ENCODE results near the gene NXF2. TPM values are rescaled to one million over a fixed set of nuclear protein-coding genes. Genes with fewer than 3 reads are reported as not detected.
A peak's percentile ranks its signal among the peaks of the same experiment; 100 is the strongest.

Gene NXF2
- total and polyA plus RNA-seq, 4 donors = not detected

DNA sequence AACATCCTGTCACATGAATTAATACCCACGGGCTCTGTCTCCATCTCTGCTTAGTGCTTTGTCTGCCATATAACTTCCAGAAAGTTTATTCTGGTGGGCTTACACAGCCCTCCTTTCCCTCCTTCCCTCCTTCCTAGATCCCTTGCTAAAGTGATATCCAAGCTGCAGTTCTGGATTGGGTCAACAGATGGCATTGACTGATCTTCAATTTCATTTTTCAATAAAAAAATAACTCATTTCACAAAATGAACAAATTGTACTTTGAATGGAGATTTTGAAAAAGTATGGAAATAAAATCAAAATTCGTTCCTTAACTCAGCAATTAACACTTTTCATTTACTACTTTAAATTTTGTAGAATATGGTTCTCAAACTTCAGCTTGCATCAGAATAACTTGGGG lies 94.9 kb downstream of the NXF2 start:
- DNase-seq (ENCODE audit: low spot score) = no peak
- Histone ChIP-seq H3K4me1 (ENCODE audit: control insufficient read depth in 4 of 4, insufficient read depth in 4 of 4, low read length in 3 of 4) (no peaks in the 10 kb centered on the region), H3K27ac (ENCODE audit: low read depth in 1 of 2, low read length in 2 of 2) (no peak overlapping the region), H3K4me3 (ENCODE audit: low read depth in 1 of 3, low read length in 3 of 3) (no peak overlapping the region), H3K36me3 (ENCODE audit: control insufficient read depth in 4 of 4, insufficient read depth in 3 of 4, low read depth in 1 of 4, low read length in 3 of 4) (no peaks in the 10 kb centered on the region), H3K9me3 (ENCODE audit: control insufficient read depth in 4 of 4, low read length in 3 of 4) (no peaks in the 10 kb centered on the region), H3K27me3 (ENCODE audit: control insufficient read depth in 4 of 4, insufficient read depth in 4 of 4, low read length in 3 of 4) (peaks cover 0 to 4% (median 0%) of the 10 kb centered on the region in 4 donors), H3K9ac (ENCODE audit: low read depth in 1 of 2, low read length in 2 of 2) (no peak overlapping the region)
- 35% methylated on average over 2 of the region's 2 CpGs for WGBS
- no peak for TF ChIP-seq NR2F2 (IDR thresholded peaks at IDR 0.05)
- TF ChIP-seq, protein P1, sequence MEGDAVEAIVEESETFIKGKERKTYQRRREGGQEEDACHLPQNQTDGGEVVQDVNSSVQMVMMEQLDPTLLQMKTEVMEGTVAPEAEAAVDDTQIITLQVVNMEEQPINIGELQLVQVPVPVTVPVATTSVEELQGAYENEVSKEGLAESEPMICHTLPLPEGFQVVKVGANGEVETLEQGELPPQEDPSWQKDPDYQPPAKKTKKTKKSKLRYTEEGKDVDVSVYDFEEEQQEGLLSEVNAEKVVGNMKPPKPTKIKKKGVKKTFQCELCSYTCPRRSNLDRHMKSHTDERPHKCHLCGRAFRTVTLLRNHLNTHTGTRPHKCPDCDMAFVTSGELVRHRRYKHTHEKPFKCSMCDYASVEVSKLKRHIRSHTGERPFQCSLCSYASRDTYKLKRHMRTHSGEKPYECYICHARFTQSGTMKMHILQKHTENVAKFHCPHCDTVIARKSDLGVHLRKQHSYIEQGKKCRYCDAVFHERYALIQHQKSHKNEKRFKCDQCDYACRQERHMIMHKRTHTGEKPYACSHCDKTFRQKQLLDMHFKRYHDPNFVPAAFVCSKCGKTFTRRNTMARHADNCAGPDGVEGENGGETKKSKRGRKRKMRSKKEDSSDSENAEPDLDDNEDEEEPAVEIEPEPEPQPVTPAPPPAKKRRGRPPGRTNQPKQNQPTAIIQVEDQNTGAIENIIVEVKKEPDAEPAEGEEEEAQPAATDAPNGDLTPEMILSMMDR (IDR thresholded peaks at IDR 0.05; ENCODE audit: low read depth, low read length, missing input control) = peak; percentile 12

DNA sequence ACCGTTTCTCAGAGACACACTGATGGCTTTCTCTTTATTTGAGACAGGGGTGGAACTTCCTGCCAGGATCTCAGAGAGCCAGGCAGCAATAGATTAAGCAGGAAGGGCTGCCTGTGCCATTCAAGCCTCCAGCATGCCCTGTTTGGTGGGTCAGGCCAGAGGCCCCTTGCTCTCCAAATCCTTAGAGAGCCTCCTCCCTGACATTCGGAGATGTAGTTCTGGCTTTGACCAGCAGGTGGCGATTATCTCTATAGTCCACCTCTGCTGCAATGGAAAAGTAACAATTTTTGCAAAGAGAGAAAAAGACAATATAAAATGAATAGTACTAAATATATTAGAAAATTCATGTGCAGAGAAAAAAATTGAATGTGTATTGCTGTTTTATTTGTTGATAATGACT lies 98.9 kb downstream of the NXF2 start:
- no peaks in the 10 kb centered on the region for H3K4me1 ChIP-seq (ENCODE audit: control insufficient read depth in 4 of 4, insufficient read depth in 4 of 4, low read length in 3 of 4)
- 29% methylated on average over 3 of the region's 3 CpGs for WGBS
- H3K36me3 ChIP-seq (ENCODE audit: control insufficient read depth in 4 of 4, insufficient read depth in 3 of 4, low read depth in 1 of 4, low read length in 3 of 4) = no peaks in the 10 kb centered on the region
- H3K27me3 ChIP-seq (ENCODE audit: control insufficient read depth in 4 of 4, insufficient read depth in 4 of 4, low read length in 3 of 4) = peaks cover 0 to 4% (median 0%) of the 10 kb centered on the region in 4 donors
- no peak overlapping the region for H3K4me3 ChIP-seq (ENCODE audit: low read depth in 1 of 3, low read length in 3 of 3)
- H3K27ac ChIP-seq (ENCODE audit: low read depth in 1 of 2, low read length in 2 of 2) = no peak overlapping the region
- no peaks in the 10 kb centered on the region for H3K9me3 ChIP-seq (ENCODE audit: control insufficient read depth in 4 of 4, low read length in 3 of 4)
- no peak overlapping the region for H3K9ac ChIP-seq (ENCODE audit: low read depth in 1 of 2, low read length in 2 of 2)
- TF ChIP-seq, protein P1 (IDR thresholded peaks at IDR 0.05; ENCODE audit: low read depth, low read length, missing input control) = peak; percentile 69
- peak; percentile 54 to 75 for TF ChIP-seq RAD21 (IDR thresholded peaks at IDR 0.05)
- no peak for TF ChIP-seq HNF4A (conservative IDR thresholded peaks at IDR 0.05)
- DNase-seq (ENCODE audit: low spot score) = peak; percentile 59

Other genes with a start within 250 kb of the NXF2 start
- gene TCEAL2, start 121.5 kb upstream of the NXF2 start, total RNA-seq = not detected
- under 1 TPM in 1 of 2 donors, not detected in 1; 0.10 TPM for gene TCEAL2, start 121.5 kb upstream of the NXF2 start, polyA plus RNA-seq
- gene TCEAL6, start 104.7 kb upstream of the NXF2 start, total RNA-seq = not detected
- gene TCEAL6, start 104.7 kb upstream of the NXF2 start, polyA plus RNA-seq = not detected
- under 1 TPM; 0.09 to 0.50 TPM for gene BEX5, start 91.2 kb upstream of the NXF2 start, total RNA-seq
- 1 to 10 TPM in 1 of 2 donors, under 1 TPM in 1; 0.61 to 1.4 TPM for gene BEX5, start 91.2 kb upstream of the NXF2 start, polyA plus RNA-seq
- not detected for gene TCP11X1, start 31.9 kb upstream of the NXF2 start, total RNA-seq
- not detected for gene TCP11X1, start 31.9 kb upstream of the NXF2 start, polyA plus RNA-seq
- gene NXF2B, start 192.8 kb downstream of the NXF2 start, total RNA-seq = not detected
- not detected for gene NXF2B, start 192.8 kb downstream of the NXF2 start, polyA plus RNA-seq
- not detected for gene TCP11X2, start 224.6 kb downstream of the NXF2 start, total RNA-seq
- not detected for gene TCP11X2, start 224.6 kb downstream of the NXF2 start, polyA plus RNA-seq